ENCODE data around the gene DFFB.

DFFB gene

DNA sequence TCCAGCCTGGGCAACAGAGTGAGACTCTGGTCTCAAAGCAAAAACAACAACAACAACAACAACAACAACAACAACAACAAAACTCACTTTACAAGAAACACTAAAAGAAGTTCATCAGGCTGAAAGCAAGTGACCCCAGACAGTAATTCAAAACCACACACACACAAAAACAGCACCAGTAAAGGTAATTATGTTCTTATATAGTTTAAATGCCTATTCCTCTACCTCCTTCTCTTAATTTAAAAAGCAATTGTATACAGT, 41.1 kb downstream of the DFFB start:
- no peak for DNase-seq

DNA sequence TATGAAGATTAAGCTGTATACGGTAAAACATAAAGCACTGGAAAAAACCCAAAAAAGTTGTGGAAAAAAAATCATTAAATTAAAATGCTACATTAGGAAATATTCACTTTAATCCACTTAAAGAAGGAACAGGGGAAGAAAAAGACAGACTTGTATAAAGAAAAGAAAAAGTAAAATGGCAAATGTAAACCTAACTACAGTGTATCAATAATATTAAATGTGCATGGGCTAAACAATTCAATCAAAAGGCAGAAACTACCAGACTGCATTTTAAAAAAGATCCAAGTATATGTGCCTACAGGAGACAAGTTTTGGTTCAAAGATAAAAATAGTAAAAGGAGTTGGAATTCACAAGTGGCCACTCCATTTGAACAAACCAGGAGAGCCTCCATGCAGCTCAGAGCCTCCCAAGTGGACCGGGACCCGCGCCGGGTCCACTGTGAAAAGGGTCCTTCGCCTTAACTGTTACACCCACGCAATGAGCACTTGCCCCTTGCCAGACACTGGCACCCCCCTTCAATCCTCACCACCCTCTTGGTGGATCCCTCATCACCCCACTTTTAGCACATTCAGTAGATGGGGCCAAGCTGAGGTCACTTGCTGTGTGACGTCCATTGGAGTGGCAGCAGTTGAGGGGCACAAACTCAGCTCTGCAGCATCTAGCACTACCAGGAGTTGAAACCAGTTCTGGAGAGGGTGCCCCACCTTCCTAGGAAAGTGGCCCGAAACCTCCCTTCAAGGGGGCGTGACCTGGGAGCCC, 41.9 kb downstream of the DFFB start:
- DNase-seq, result peak; percentile 9 to 26

DNA sequence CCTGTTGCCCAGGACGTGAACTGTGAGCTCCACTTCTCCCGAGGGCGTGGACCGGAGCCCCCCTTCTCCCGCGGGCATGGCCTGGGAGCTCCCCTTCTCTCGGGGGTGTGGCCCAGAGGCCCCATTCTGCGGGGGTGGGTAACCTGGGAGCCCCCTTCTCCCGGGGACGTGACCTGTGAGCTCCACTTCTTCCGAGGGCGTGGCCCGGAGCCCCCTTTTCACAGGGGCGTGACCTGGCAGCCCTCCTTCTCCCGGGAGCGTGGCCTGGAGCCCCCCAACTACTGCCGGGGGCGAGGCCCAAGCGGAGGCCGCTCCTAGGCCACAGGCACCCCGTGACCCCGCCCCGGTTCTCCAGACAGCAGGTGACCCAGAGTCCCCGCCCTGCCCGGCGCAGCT, 42.5 kb downstream of the DFFB start:
- no peak for DNase-seq

DNA sequence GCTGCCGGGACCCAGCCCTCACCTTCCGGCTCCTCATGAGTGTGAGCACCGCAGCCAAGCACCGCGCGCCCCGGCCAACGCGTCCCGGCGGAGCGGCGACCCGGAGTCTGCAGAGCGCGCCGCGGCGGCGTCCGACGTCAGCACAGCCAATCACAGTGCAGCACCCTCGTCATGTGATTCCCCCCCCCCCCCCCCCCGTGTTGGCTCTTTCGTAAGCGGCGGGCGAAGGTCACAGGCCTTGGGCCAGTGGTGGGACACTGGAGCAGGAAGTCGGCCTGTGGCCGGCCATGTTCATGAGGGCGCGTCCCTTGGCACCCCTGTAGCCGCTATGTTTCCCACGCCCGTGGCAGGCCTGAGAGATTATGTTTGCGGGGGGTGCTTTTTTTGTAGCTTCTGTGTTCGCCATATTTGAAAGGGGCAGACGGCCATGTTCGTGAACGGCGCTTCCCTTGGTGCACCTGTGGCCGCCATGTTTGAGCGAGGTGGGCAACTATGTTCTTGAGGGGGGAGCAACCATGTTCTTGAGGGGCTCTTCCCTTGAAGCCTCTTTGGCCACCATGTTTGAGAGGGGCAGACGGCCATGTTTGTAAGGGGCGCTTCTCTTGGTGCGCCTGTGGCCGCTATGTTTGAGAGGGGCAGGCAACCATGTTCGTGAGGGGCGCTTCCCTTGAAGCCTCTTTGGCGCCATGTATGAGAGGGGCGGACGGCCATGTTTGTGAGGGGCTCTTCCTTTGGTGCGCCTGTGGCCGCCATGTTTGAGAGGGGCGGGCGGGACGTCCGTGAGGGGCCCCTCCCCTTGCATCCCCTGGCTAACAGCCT, 43.1 kb downstream of the DFFB start, which contains the start of gene C1orf174:
Gene C1orf174, minus strand, starts transcription at position 123 of the 819 bp plus-strand sequence. Its CDS starts 86 bp downstream, at position 37.
- peak; percentile 96 for DNase-seq

DNA sequence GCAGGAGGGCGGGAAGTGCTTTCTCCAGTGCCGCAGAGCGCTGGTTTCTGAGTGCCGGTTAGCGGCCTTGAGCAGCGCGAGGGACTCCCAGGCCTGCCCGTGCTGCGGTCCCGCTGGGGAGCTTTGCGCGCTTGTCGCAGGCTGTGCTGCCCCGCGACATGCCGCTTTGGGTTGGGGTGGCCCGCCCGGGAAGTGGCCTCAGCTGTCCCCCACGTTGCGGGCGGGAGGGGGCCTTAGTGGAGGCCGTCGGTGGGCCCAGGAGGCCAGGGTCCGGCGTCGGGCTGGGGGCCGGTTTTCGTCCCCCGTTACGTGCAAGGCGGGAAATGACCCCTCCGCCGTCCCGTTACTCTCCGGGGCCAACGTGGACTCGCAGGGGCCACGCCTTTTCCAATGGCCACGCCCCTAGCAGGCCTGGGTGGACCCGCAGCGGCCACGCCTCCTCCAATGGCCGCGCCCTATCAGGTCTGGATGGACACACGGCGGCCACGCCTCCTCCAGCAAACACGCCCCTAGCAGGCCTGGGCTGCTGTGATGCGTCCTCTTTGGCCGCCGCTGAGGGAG, 43.8 kb downstream of the DFFB start:
- peak; percentile 98 for DNase-seq

DNA sequence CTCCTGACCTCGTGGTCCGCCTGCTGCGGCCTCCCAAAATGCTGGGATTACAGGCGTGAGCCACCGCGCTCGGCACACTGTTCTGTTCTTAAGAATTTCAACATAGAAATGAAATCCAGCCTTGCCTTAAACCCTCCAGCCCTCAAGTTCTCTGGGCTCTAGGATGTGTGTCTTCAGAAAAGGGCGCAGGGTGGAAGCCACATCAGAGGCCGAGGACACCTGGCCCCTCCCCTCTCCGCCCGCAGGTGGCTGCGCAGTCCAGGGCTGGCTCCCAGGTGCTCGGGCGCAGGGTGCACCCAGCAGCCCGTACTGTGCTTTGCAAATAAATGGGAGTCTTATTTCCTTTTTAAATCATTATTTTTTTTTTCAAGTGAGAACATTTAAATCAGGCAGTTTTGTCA, 44.8 kb downstream of the DFFB start:
- DNase-seq, result no peak

DNA sequence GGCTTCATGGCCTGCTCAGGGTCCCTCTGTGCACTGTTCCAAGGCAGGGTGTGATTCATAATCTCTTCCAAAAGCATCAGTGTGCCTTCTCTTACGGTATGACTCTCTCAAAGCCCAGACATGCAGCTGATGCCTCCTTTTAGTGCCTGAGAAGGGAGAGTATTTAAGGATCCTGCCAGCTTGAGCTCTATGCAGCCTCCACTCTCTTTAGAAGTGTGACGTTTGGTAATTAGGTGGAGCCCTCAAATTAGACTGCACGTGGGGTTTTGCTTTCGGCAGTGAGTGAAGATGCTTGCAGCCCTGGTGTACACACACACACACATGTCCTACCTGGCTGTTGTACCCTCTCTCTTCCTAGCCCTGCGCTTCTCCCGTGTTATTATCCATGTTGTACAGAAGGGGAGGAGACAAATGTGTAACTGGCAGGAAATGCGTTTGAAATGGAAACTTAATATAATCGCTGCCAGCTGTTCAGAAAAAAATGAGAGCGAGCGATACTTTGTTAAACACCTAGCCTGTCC, 45.4 kb downstream of the DFFB start:
- DNase-seq, result no peak

DNA sequence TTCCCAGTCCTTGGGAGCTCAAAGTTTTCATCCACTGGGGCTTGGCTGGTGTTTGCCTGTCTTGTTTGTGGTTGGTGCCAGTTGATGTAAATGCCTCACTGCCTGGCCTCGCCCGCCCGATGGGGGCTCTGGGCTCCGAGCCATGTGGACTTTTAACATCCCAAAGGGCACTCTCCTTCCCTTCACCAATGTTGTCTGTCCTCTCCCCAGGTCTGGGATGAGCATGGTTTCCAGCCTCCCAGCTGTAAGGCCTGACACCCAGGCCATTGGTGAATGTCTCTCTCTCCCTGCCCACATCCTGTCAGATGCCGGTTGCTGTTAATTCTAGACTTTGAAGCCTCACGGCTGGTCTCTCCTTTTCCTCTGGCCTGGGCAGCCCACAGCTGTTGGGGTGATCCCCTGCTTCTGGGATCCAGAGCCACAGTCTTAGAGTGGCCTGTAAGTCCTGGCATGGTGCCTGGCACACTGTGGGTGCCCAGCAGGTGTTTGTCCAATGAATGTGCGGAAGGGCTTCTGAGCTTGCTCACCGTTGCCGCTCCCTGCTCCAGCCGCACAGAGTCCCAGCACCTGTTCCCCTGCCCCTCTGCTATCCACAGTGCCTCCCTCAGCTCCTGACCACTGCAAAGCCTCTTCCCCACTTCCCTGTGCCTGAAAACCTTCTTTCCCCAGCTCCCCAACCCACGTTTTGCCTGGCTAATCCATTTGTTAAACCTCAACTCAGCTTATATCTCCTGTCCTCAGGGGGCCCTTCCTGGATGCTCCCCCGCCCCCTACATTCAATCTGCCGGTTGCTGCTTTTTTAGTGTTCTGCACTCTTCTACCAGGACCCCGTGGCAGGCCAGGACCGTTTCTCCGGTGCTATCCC, 46.1 kb downstream of the DFFB start:
- DNase-seq, result no peak

DNA sequence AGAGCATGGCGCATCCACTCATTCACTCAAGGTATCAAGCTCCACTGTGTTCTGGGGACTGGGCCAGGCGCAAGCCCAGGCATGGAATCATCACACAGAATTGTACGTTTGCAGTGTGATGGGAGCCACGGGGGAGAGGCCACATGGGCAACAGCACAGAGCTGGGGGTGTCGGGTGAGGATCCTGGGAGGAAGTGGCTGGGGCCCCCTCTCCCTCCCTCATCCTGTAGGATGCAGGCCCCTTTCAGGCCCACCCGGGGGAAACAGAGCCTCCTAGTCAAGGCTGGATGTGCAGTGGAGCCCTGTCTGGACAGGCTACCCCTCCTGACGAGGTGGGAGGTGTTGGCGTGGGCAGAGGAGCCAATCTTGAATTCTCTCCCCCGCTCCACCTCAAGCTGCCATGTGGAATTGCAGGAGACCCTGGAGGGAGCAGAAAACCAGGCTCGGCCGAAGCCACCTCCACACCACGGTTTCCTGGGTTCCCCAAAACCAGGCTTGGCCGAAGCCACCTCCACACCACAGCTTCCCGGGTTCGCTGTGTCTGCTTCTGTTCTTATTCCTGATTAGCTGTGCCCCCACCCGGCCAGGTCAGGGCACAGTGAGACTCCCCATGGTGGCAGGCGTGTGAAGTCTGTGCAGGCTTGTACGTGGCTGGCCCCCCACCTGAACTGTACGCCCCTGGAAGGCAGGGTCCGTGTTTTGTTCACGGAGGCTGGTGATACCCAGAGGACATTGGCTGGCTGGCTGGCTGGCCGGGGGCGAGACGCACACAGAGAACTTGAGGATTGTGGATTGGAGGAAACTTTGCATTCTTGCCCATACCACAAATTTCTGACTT, 46.9 kb downstream of the DFFB start:
- no peak for DNase-seq

DNA sequence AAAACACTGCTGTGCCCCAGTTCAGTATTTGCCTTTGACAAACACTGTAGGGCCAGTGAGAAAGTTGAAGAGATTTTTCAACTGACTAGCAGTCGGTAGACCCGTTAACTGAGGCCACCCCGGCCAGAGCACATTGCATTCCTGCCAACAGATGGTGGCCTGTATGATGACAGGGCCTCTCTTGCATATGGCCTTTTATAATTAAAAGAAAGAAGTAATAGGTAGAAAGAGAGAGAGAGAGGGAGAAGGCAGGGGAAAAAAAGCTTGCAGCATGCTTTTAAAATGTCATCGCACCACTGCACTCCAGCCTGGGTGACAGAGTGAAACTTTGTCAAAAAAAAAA, 47.5 kb downstream of the DFFB start:
- no peak for DNase-seq

DNA sequence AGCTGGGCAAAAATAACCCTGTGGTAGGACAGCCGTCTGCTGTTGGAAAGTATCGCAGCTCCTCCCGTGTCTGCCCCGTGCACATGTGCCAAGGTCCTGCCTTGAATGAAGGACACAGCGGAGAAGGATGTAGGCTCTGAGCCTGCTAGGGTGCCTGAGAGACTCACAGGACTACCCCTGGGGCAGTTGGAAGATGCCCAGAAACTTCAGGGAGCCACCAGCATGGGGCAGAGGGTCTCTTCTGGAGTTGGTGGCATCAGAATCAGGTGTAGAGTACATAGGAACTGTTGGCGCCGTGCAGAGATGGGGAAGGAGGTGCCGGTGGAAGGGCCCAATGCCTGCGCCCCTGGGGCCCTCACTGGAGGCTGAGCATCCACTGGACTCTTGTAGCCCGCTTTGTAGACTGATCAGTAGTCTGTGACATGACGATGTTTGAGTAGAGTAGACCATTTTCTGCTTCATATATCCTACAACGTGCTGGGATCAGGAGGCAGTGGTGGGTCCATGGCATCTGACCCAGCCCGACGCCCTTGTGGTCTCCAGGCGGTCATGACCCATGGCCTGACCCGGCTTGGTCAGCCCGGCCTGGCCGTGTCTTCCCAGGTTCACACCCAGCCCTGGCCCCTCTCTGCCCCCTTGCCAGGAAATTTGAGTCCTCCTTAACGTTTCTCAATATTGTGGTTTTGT, 48.1 kb downstream of the DFFB start:
- no peak for DNase-seq

DNA sequence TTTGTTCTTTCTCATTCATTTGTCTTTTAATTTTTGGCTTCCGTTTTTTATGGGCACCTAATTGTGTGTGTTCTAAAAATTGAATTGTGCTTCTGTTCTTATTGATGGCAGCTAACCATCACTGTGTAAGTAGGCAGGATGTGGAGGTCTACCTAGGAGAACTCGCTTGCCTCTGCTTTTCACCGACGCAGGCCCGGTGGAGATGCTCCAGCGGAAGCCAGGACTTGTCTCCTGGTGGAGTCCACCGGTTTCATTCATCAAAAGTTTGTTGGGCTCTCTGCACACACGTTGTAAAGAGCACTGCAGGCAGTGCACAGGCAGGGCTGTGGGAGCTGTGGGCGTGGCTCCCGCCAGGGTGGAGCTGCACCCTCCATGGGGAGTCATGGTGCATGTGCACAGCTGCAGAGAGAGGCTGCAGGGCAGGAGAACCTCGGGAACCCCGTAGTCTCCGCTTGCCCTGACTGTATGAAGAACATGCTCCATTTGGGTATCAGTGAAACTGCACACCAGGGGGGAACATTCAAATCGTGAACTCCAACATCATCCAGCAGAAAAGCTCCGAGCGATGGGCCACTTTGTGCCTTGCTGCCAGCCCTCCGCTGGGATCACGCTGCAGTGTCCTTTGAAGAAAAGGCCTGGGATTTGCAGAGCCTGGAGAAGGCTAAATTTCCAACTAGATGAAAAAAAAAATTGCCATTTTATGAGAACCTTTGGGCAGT, 48.8 kb downstream of the DFFB start:
- DNase-seq, result no peak

DNA sequence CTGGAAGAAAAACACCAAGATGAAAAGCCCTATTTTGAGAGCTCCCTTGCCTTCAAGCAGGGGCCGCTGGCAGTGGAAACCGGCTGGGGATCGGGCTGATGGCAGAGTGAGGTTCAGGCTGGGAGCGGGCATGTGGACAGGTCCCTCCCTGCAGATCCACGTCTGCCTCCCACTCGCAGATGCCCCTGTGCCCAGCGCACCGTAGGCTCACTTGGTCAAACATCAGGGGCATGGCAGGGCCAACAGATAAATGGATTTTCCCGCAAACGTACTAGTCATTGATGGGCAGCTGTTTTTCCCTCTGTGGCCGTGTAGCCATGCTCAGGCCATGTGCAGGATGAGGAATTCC, 49.4 kb downstream of the DFFB start:
- DNase-seq, result no peak

DNA sequence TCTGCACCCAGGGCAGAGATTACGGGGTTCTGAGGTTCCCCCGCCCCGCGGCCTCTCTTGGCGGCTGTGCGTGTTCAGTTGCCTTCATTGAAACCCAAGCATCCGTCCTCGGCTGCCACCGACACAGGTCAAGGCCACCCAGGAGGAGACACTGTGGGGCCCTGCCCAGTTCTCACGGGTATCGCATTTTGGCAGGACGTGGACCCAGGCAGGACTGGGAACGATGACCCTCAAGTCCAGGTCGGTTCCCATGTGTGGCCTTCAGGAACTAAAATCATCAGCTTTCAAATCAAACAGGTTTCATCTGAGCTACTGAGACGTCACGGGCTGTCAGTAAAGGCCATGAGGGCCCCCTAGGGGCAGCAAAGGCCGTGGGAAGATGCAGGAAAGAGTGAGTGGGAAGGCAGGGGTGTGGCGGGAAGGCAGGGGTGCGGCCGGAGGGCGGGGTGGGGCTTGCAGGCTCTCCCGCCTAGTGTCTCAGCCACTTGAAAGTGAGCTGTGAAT, 49.8 kb downstream of the DFFB start:
- DNase-seq, result peak; percentile 45 to 53

DNA sequence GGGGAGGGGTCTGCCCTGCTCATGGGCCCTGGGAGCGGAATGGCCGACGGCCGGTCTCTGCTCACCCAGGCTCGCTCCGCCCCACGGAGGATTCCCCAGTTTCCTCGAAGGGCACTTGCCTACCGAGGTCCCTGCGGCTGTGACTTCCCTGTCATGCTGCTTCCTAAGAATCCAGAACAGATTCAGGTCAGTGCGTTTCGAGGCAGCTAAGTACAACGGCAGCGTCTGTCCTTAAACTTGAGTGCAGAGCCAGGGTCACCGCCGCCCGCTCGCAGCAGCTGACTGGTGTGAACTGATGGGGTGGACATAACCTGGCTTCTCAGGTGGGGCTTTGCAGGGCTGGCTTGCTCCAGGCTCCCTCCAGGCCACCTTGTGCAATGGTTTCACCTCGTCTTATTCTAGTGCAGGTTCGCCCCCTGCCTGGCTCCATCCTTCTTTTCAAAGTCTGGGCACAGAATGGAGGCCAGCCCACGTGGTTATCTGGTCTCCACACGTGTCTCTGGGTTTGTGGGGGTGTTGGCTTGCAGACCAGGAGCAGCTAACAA, 50.4 kb downstream of the DFFB start:
- no peak for DNase-seq

DNA sequence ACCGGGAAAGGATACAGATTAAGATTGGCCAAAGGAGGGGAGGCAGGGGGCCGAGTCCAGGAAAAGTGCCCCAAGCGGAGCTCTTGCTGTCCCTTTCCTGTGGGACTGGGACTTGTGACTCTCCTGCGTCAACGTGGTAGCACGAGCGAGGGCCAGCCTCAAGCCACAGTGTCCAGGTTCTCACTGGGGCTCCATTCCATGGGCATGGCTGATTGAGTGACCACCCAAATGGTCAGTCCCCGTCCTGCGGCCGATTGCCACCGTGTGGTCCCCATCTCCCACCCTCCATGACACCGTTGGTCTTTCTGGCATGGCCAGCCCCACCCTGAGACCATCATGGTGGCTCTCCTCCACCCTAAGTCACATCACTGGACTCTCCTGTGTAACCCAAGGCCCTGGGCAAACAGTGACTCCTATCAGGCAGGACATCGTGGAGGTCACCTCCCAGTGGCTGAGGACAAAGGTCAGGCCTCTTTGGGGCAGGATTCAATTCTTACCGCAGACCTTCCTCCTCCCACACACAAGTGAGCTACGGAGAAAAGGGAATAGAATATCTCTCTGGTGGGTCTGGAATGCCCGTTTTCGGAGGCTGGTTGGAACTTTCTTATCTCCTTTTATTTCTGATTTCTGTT, 51.7 kb downstream of the DFFB start:
- DNase-seq, result no peak

DNA sequence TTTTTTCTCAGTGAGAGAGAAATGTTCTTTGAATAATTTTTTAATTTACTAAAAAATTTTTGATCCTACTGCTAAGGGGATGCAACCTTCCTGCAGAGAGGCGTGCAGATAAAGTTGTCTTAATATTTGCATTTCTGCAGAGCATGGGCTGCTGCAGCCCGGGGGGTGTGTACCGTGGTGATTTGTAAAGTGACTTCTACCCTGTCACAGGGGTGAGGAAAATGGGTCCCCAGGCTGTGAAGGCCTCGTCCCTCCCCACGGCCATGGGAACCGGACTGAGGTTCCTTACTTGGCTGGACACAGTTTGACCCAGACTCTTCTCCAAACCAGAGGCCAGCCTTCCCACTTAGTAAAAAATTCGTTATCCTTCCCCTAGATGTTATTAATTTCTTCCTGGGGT, 52.3 kb downstream of the DFFB start:
- no peak for DNase-seq

DNA sequence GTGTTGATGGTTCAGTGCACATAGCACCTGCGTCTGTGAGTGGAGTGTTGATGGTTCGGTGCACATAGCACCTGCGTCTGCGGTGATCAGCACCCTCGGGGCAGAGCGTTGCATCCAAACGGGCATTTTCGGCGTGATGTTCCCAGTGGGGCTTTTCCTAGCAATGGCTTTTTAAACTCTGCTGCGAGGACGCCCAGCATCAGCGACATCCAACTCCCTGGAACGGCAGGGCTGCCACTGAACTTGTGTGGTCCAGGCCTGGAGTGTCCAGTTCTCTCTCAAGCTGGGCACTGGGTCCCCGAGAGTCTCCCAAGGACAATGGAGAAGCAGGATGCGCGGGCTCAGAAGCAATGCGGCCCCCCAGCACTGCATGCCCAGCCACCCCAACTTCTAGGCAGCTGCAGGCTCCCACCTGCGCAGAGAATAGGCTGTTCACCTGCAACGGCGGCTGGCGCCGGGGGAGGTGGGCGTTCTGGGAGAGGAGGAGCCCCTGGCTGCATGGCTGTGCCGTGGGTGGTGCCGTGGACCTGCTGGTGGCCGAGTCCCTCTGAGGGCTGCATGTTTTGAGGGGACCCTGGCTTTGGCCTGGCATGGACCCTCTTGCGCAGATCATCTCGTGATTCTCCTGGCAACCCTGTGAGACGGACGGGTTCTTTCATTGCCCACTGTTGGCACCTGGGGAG, 52.9 kb downstream of the DFFB start:
- DNase-seq, result no peak
